HAP-1 (cell line): ENCODE results near the gene AIFM1.
A peak's percentile ranks its signal among the peaks of the same experiment; 100 is the strongest.

Experiments
- DNase-seq, 2 experiments: peaks; one replicate each; pipeline ENCODE4 v3.0.0-alpha.2; 2016 to 2020; ENCODE audit warnings: low spot score in 2 of 2
- H3K27me3 ChIP-seq: fragments of 250-450 bp; sonication (Bioruptor Pico); 2 replicates; pipeline ENCODE4 v1.5.1; 2020; ENCODE audit warnings: low read depth, mild to moderate bottlenecking, moderate library complexity
- H3K36me3 ChIP-seq: fragments of 250-450 bp; sonication (Bioruptor Pico); replicated peaks from 2 replicates; pipeline ENCODE4 v1.5.1; 2020; ENCODE audit warnings: mild to moderate bottlenecking
- H3K4me1 ChIP-seq: fragments of 250-450 bp; sonication (Bioruptor Pico); 2 replicates; pipeline ENCODE4 v1.5.1; 2020; ENCODE audit warnings: mild to moderate bottlenecking
- H3K4me3 ChIP-seq: fragments of 250-450 bp; sonication (Bioruptor Pico); 2 replicates; pipeline ENCODE4 v1.5.1; 2020; ENCODE audit warnings: mild to moderate bottlenecking, moderate library complexity
- H3K9me3 ChIP-seq: fragments of 250-450 bp; sonication (Bioruptor Pico); 2 replicates; pipeline ENCODE4 v1.5.1; 2020; ENCODE audit warnings: mild to moderate bottlenecking, moderate library complexity
- in situ Hi-C: fragments of 300-500 bp; cut with MboI; formaldehyde crosslinking; loops from 3 replicates; pipeline ENCODE4 v1.14.3; 2020; ENCODE audit warnings: low sequenced_read_pairs, inconsistent platforms, mixed read lengths

Gene AIFM1

GRCh38 chrX:130176942-130177341 lies 11.3 kb upstream of the AIFM1 start:
- Histone ChIP-seq H3K4me3 (no peak overlapping the region), H3K4me1 (peaks cover 9% of the 10 kb centered on the region), H3K36me3 (no peaks in the 10 kb centered on the region), H3K27me3 (no peaks in the 10 kb centered on the region), H3K9me3 (no peaks in the 10 kb centered on the region)
- in situ Hi-C loops: loop anchor here (25.0 kb wide), 1 partner anchor 565 kb away; no protein-coding TSS in a partner anchor
- no peak for DNase-seq

GRCh38 chrX:130176354-130176776 lies 10.7 kb upstream of the AIFM1 start:
- no peak for DNase-seq
- Histone ChIP-seq H3K9me3 (no peaks in the 10 kb centered on the region), H3K4me3 (no peak overlapping the region), H3K27me3 (no peaks in the 10 kb centered on the region), H3K4me1 (peaks cover 11% of the 10 kb centered on the region), H3K36me3 (no peaks in the 10 kb centered on the region)
- in situ Hi-C loops: loop anchor here (25.0 kb wide), 1 partner anchor 564 kb away; no protein-coding TSS in a partner anchor

DNA sequence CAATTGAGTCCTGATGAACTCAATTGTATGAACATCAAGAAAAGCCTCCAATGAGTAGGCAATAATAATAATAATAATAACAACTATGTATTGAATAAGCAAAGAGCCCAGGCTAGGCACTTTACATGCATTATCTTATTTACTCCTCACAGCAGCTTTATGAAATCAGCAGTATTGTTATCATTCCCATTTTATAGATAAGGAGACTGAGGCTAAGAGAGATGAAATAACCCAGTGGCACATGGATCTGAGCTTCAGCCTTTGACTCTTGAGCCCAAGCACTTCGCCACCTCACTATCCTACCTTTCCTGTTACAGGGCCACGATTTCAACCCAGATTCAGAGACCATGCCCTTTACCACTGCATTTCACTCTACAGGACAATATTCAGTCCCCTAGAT lies 9.3 kb upstream of the AIFM1 start:
- H3K9me3 ChIP-seq: no peaks in the 10 kb centered on the region
- H3K4me3 ChIP-seq: no peak overlapping the region
- H3K36me3 ChIP-seq: no peaks in the 10 kb centered on the region
- H3K27me3 ChIP-seq: no peaks in the 10 kb centered on the region
- in situ Hi-C loops: loop anchor here (25.0 kb wide), 1 partner anchor 563 kb away; no protein-coding TSS in a partner anchor
- peaks cover 17% of the 10 kb centered on the region for H3K4me1 ChIP-seq
- peak in 1 of 2 experiments; percentile 0 for DNase-seq

DNA sequence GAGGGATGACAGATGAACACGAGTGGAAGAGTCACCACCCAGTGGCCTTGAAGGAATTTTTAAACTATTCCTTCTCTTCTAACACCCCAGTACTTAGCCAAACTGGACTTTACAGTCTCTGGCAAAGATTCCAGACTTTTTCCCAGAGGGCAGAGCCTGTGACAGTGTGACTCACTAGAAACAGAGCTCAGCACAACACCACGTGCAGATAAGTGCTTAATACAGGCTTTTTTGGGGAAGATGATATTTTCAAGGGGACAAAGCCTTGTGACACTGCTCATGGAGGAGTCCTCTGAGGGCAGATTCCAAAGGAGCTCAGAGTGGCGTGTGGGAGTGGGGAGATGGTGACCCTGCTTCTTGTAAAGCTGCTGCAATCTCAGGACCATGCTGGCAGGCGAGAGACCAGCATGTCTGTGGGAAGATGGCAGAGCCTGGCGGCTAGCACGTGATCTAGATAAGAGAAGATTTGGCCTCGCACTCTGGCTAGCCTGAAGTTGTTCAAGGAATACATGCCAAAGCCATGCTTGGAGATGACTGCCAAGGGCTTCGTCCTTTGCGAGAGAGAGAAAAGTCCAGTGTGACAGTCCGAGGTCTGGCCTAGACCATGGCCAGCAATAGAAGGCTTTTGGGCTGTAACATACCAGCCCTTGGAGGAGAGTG lies 8.5 kb upstream of the AIFM1 start:
- DNase-seq: peak in 1 of 2 experiments; percentile 2
- H3K36me3 ChIP-seq: no peaks in the 10 kb centered on the region
- H3K4me3 ChIP-seq: no peak overlapping the region
- in situ Hi-C loops: no loop called here
- no peaks in the 10 kb centered on the region for H3K9me3 ChIP-seq
- peaks cover 17% of the 10 kb centered on the region for H3K4me1 ChIP-seq
- H3K27me3 ChIP-seq: no peaks in the 10 kb centered on the region

GRCh38 chrX:130173190-130173895 lies 7.7 kb upstream of the AIFM1 start:
- H3K36me3 ChIP-seq: no peaks in the 10 kb centered on the region
- DNase-seq: peak in 1 of 2 experiments; percentile 2
- H3K4me1 ChIP-seq: peaks cover 17% of the 10 kb centered on the region
- no peaks in the 10 kb centered on the region for H3K9me3 ChIP-seq
- H3K4me3 ChIP-seq: no peak overlapping the region
- in situ Hi-C loops: no loop called here
- H3K27me3 ChIP-seq: no peaks in the 10 kb centered on the region

- H3K27me3 ChIP-seq: no peaks in the 10 kb centered on the region
- DNase-seq: peak in 1 of 2 experiments; percentile 1
- in situ Hi-C loops: no loop called here
- no peaks in the 10 kb centered on the region for H3K36me3 ChIP-seq
- H3K4me1 ChIP-seq: peaks cover 17% of the 10 kb centered on the region
- H3K9me3 ChIP-seq: no peaks in the 10 kb centered on the region
- H3K4me3 ChIP-seq: peak overlapping the region; percentile 42
These were observed 6.6 kb upstream of the AIFM1 start for GRCh38 chrX:130172127-130172845.

GRCh38 chrX:130171446-130172126 lies 5.9 kb upstream of the AIFM1 start, which contains the start of gene RAB33A:
Gene RAB33A (plus strand): TSS chrX:130171962. CDS start chrX:130172063, 101 bp downstream.
- peak; percentile 4 to 71 for DNase-seq
- in situ Hi-C loops: no loop called here
- Histone ChIP-seq H3K4me1 (peaks cover 23% of the 10 kb centered on the region), H3K9me3 (no peaks in the 10 kb centered on the region), H3K4me3 (peak within 1 kb of the TSS; percentile 42), H3K36me3 (no peaks in the 10 kb centered on the region), H3K27me3 (no peaks in the 10 kb centered on the region)

DNA sequence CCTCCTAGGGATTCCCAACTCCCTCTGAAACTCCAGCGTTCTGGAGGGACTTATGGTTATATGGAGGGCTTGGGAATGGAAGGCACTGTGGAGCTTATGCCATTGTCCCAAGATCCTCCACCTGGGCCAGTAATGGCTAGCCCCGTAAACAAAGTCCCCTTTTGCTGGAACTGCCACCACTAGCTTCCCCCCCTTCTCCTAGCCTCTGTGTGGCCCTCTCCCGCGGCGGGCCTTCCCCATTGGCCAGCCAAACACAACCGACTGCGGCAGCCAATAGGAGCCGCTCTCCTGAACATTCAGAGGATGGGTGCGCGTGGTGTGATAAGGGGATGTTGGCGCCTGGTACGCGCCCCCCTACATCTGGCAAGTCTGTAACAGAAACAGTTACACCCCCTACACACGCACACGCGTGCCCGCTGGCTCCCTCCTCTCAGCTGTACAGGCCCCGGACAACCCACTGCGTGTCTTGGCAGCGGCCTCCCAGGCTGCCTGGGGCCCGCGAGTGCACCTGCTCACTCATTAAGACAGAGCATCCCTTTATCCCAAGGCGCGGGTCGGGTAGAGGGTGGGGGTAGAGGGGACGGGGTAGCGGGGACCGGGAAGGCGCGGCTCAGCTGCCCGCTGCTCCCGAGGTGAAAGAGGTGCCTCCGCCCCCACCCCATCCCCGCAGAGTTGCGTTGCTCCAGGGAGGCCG lies 5.3 kb upstream of the AIFM1 start:
- no peaks in the 10 kb centered on the region for H3K9me3 ChIP-seq
- peaks cover 24% of the 10 kb centered on the region for H3K4me1 ChIP-seq
- no peaks in the 10 kb centered on the region for H3K36me3 ChIP-seq
- in situ Hi-C loops: no loop called here
- H3K27me3 ChIP-seq: no peaks in the 10 kb centered on the region
- peak overlapping the region; percentile 42 for H3K4me3 ChIP-seq
- DNase-seq: peak; percentile 72 to 90

- in situ Hi-C loops: no loop called here
- Histone ChIP-seq H3K4me1 (peaks cover 30% of the 10 kb centered on the region), H3K27me3 (no peaks in the 10 kb centered on the region), H3K9me3 (no peaks in the 10 kb centered on the region), H3K36me3 (peaks cover 3% of the 10 kb centered on the region; the same call in 1 of the 2 replicates), H3K4me3 (peak overlapping the region; percentile 83)
- DNase-seq: peak in 1 of 2 experiments; percentile 1
These were observed 1.4 kb upstream of the AIFM1 start for GRCh38 chrX:130167040-130167439.

GRCh38 chrX:130166503-130166777 lies 799 bp upstream of the AIFM1 start:
- H3K4me3 ChIP-seq: peak overlapping the region; percentile 83
- no peaks in the 10 kb centered on the region for H3K9me3 ChIP-seq
- peaks cover 28% of the 10 kb centered on the region for H3K4me1 ChIP-seq
- peak in 1 of 2 experiments; percentile 2 for DNase-seq
- in situ Hi-C loops: no loop called here
- H3K36me3 ChIP-seq: peaks cover 3% of the 10 kb centered on the region; the same call in 1 of the 2 replicates
- no peaks in the 10 kb centered on the region for H3K27me3 ChIP-seq

- DNase-seq: peak in 1 of 2 experiments; percentile 33
- in situ Hi-C loops: no loop called here
- H3K27me3 ChIP-seq: no peaks in the 10 kb centered on the region
These were observed 399 bp downstream of the AIFM1 start for GRCh38 chrX:130165181-130165702.

DNA sequence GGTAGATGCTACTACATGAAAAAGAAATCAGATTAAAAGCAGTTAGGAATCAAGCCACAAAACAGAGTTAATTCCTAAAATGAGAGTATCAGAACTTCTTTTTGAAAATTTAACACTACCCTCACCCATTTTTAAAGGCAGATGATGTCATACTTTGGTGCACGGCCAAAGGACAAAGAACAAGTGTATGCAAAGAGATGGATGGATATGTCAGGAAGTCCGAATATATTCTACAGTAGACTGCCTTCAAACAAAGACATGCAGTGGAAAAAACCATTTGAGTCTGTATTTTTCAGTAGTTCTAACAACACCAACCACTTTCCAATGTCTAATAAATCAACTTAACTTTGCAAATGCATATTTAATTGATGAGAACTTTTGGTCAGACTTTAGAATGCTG lies 2.2 kb downstream of the AIFM1 start:
- peaks cover 22% of the 10 kb centered on the region for H3K4me1 ChIP-seq
- in situ Hi-C loops: no loop called here
- H3K36me3 ChIP-seq: peaks cover 3% of the 10 kb centered on the region; the same call in 1 of the 2 replicates
- DNase-seq: no peak
- H3K27me3 ChIP-seq: no peaks in the 10 kb centered on the region
- no peaks in the 10 kb centered on the region for H3K9me3 ChIP-seq
- no peak overlapping the region for H3K4me3 ChIP-seq

More at GRCh38 chrX:130165181-130165702, 399 bp downstream of the AIFM1 start:
- no peaks in the 10 kb centered on the region for H3K9me3 ChIP-seq
- H3K4me3 ChIP-seq: peak overlapping the region; percentile 83
- H3K36me3 ChIP-seq: peaks cover 3% of the 10 kb centered on the region; the same call in 1 of the 2 replicates
- H3K4me1 ChIP-seq: peaks cover 23% of the 10 kb centered on the region
